Hepatocyte (in vitro differentiated cells): ENCODE data around the gene ACSM3. TPM values are rescaled to one million over a fixed set of nuclear protein-coding genes. Genes with fewer than 3 reads are reported as not detected.
"Not testable (repeated sequence)": the region's sequence is repeated elsewhere in the genome, so short reads cannot be mapped to it uniquely, and the experiment has no call there.

Source experiments
- DNase-seq: peaks from one replicate; pipeline ENCODE4 v3.0.0-alpha.2; 2016; ENCODE audit warnings: low spot score
- H2AFZ ChIP-seq: fragments of 200-600 bp; sonication (generic); 2 replicates; pipeline ENCODE4 v1.6.0; 2016; ENCODE audit warnings: antibody characterized with exemption, mild to moderate bottlenecking
- H3K27ac ChIP-seq: fragments of 200-600 bp; sonication (generic); 2 replicates; pipeline ENCODE4 v1.5.1; 2016; ENCODE audit warnings: mild to moderate bottlenecking
- H3K27me3 ChIP-seq: fragments of 200-600 bp; sonication (generic); 2 replicates; pipeline ENCODE4 v1.6.1; 2016
- H3K36me3 ChIP-seq: fragments of 200-600 bp; sonication (generic); replicated peaks from 2 replicates; pipeline ENCODE4 v1.5.1; 2016; ENCODE audit warnings: low read depth; ENCODE audit not compliant: insufficient read depth
- H3K4me1 ChIP-seq: fragments of 200-600 bp; sonication (generic); 2 replicates; pipeline ENCODE4 v1.5.1; 2016; ENCODE audit warnings: mild to moderate bottlenecking, moderate library complexity; ENCODE audit not compliant: insufficient read depth
- H3K4me2 ChIP-seq: fragments of 200-600 bp; sonication (generic); 2 replicates; pipeline ENCODE4 v1.6.0; 2016
- H3K4me3 ChIP-seq: fragments of 200-600 bp; sonication (generic); 2 replicates; pipeline ENCODE4 v1.5.1; 2016; ENCODE audit warnings: mild to moderate bottlenecking
- H3K79me2 ChIP-seq: fragments of 200-600 bp; sonication (generic); 2 replicates; pipeline ENCODE4 v1.6.0; 2017; ENCODE audit warnings: mild to moderate bottlenecking
- H3K9me2 ChIP-seq: fragments of 200-600 bp; sonication (generic); replicated peaks from 2 replicates; pipeline ENCODE4 v1.6.0; 2017; ENCODE audit warnings: mild to moderate bottlenecking; ENCODE audit not compliant: insufficient read depth
- H3K9me3 ChIP-seq: fragments of 200-600 bp; sonication (generic); 2 replicates; pipeline ENCODE4 v1.5.1; 2016; ENCODE audit warnings: low read depth, mild to moderate bottlenecking
- H4K20me1 ChIP-seq: fragments of 200-600 bp; sonication (generic); 2 replicates; pipeline ENCODE4 v1.6.0; 2016; ENCODE audit warnings: mild to moderate bottlenecking; ENCODE audit not compliant: insufficient read depth, poor library complexity, severe bottlenecking
- CTCF ChIP-seq: fragments of 200-600 bp; sonication (generic); IDR thresholded peaks from 2 replicates; pipeline ENCODE4 v1.5.1; 2016; ENCODE audit warnings: antibody characterized with exemption, mild to moderate bottlenecking; ENCODE audit not compliant: poor library complexity
- EZH2 ChIP-seq: fragments of 200-600 bp; sonication (generic); IDR thresholded peaks from 2 replicates; pipeline ENCODE4 v1.6.1; 2016; ENCODE audit warnings: antibody characterized with exemption, mild to moderate bottlenecking, borderline replicate concordance
- EZH2phosphoT487 ChIP-seq: fragments of 200-600 bp; sonication (generic); IDR thresholded peaks from one replicate; pipeline ENCODE4 v1.6.1; 2018; ENCODE audit warnings: antibody characterized with exemption, mild to moderate bottlenecking, low read depth, moderate library complexity; ENCODE audit not compliant: unreplicated experiment, severe bottlenecking
- WGBS: methylation state at CpG from one replicate; pipeline ENCODE4 v1.1.6; 2016; ENCODE audit warnings: low lambda C conversion rate; ENCODE audit errors: missing lambda C conversion rate; 5-methylcytosine and 5-hydroxymethylcytosine counted together
- polyA plus RNA-seq: library from polyadenylated mRNA; unstranded; fragments of >200 nt; fragmentation: Nextera tagmentation; extraction: Ambion mirVana; gene quantifications from 2 replicates; pipeline ENCODE4 v1.2.1, GENCODE V29; 2016
- total RNA-seq: library from RNA; depleted of rRNA; stranded (reverse); fragments of >200 nt; gene quantifications from 2 replicates; pipeline ENCODE4 v1.2.3, GENCODE V29; 2014

The ACSM3 gene
- total and polyA plus RNA-seq, 2 experiments from 2014 or later, result 14.5 to 26.5 TPM

- Histone ChIP-seq H3K9me3 (no peaks in the 10 kb centered on the region), H3K4me2 (no peak overlapping the region), H2AFZ (no peak overlapping the region), H3K27me3 (no peaks in the 10 kb centered on the region), H3K36me3 (no peaks in the 10 kb centered on the region), H3K9me2 (no peaks in the 10 kb centered on the region), H3K4me3 (no peak overlapping the region), H4K20me1 (no peaks in the 10 kb centered on the region), H3K79me2 (peaks cover 5% of the 10 kb centered on the region), H3K27ac (no peak overlapping the region), H3K4me1 (no peaks in the 10 kb centered on the region)
- WGBS, result 73% methylated on average over 7 of the region's 7 CpGs
- TF ChIP-seq CTCF (no peak), EZH2phosphoT487 (no peak), EZH2 (no peak)
- DNase-seq, result no peak
These were observed 39.9 kb downstream of the ACSM3 start for GRCh38 chr16:20803561-20804214.

DNA sequence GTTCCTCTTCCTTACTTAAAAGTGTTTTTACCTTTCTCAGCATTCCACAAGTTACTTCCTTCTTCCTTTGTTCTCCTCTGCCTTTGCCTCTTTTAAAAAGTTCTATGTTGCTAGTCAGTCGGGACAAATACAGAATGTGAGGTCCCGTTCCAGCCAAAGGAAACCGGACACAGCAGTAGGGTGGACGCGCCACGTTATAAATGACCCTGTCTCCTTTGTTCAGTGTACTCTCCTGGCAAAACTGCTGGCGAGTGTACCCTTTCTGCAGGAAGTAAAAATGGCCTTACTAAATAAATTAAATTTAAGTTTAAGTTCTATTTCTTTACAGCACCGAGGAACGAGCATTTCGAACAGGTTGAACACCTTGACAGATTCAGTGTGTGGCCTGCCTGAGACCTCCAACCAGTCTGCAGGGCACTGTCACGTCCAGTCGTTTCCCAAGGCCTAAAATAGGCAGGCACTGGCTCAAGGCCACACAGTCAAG is 41.9 kb downstream of the ACSM3 start:
- peak overlapping the region; percentile 85 for H3K4me3 ChIP-seq
- H2AFZ ChIP-seq, result peak overlapping the region; percentile 64
- H3K9me3 ChIP-seq, H3K9me2 ChIP-seq, H3K36me3 ChIP-seq, H3K79me2 ChIP-seq, DNase-seq, H3K4me1 ChIP-seq, H3K27me3 ChIP-seq, H4K20me1 ChIP-seq: not testable (repeated sequence)
- peak overlapping the region; percentile 80 for H3K27ac ChIP-seq
- H3K4me2 ChIP-seq, result peak overlapping the region; percentile 83
- 28% methylated on average over 12 of the region's 12 CpGs for WGBS

DNA sequence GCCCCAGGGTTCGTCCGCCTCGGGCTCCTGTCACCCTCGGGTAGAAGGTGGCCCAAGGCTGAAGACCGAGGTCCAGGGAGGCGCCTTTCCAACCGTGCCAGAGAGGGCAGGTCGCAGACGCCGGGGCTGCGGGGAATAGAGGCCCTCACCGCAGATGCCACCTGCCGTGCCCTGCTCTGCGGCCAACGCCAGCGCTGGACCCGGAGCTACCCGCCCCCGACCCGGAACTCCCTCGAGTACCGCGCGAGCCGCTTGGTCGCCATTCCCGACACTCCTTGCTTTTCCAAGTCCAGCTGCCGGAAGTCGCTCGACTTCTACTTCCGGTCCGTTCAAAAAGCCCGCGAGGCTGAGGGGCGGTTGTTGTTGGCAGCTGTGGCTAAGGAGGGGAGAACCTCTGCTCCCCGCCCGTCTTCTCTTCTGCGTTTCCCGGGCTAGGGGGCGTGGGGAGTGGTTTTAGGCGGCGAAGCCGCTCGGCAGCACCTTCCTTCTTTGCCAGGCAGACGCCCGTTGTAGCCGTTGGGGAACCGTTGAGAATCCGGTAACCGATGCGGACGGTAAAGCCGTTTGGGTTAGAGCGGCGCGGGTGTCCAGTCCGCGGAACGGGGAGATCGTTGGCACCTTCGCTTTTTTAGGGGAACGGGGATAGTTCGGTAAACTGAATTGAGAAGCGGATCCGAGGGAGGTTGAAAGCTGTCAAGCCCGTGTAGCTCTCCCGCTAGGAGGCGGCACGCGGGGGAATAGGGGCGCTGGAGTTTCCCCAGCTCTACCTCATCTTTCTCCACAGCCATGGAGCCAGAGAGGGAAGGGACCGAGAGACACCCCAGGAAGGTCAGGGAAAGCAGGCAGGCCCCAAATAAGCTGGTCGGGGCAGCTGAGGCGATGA is 42.6 kb downstream of the ACSM3 start, which contains the start of the genes ERI2 and REXO5:
Gene ERI2, minus strand, starts transcription at position 305 of the 883 bp plus-strand sequence. Its CDS starts 42 bp downstream, at position 263.
Gene REXO5, plus strand, starts transcription at position 360 of the 883 bp plus-strand sequence. Its CDS starts 427 bp downstream, at position 787.
- H2AFZ ChIP-seq, result peak within 1 kb of the TSS; percentile 96
- peak within 1 kb of the TSS; percentile 83 for H3K4me2 ChIP-seq
- peak within 1 kb of the TSS; percentile 88 for H3K27ac ChIP-seq
- H3K4me1 ChIP-seq, result no peaks in the 10 kb centered on the region
- peaks cover 5% of the 10 kb centered on the region for H3K79me2 ChIP-seq
- no peaks in the 10 kb centered on the region for H3K36me3 ChIP-seq
- no peaks in the 10 kb centered on the region for H3K9me3 ChIP-seq
- no peaks in the 10 kb centered on the region for H3K9me2 ChIP-seq
- TF ChIP-seq EZH2phosphoT487 (no peak), CTCF (peak; percentile 54), EZH2 (no peak)
- H3K27me3 ChIP-seq, result no peaks in the 10 kb centered on the region
- peak; percentile 95 for DNase-seq
- WGBS, result under 1% methylated on average over 73 of the region's 74 CpGs
- peak within 1 kb of the TSS; percentile 85 for H3K4me3 ChIP-seq
- no peaks in the 10 kb centered on the region for H4K20me1 ChIP-seq

- Histone ChIP-seq H2AFZ (no peak overlapping the region), H3K79me2 (peaks cover 5% of the 10 kb centered on the region), H3K4me2 (peak overlapping the region; percentile 83), H3K4me1 (no peaks in the 10 kb centered on the region), H3K36me3 (no peaks in the 10 kb centered on the region), H3K4me3 (no peak overlapping the region), H3K9me3 (no peaks in the 10 kb centered on the region), H3K9me2 (no peaks in the 10 kb centered on the region), H3K27ac (no peak overlapping the region), H3K27me3 (no peaks in the 10 kb centered on the region), H4K20me1 (no peaks in the 10 kb centered on the region)
- WGBS, result 90% methylated on average over 11 of the region's 11 CpGs
- no peak for DNase-seq
- TF ChIP-seq CTCF (no peak), EZH2phosphoT487 (no peak), EZH2 (no peak)
These were observed 44.0 kb downstream of the ACSM3 start for GRCh38 chr16:20807862-20808261.
